Natural killer cell (primary cell): ENCODE measurements around the gene MYO18B. TPM values are rescaled to one million over a fixed set of nuclear protein-coding genes. Genes with fewer than 3 reads are reported as not detected.

Experiments
- ATAC-seq, 3 donors: fragments of 150-1000 bp in 2 of 3; fragments of 200-7000 bp in 1 of 3; cut with Tn5 transposase; 1 replicate in 1 of 3; 2 replicates in 2 of 3; pipeline ENCODE4 v1.10.0; 2021; ENCODE audit warnings: mild to moderate bottlenecking in 2 of 3, moderate library complexity in 2 of 3
- DNase-seq, 2 donors: peaks; one replicate each; pipeline versions ENCODE4 v3.0.0 to v3.0.0-alpha.2; 2013 to 2021; ENCODE audit warnings: mixed read lengths in 1 of 2
- H3K27ac ChIP-seq: one replicate; pipeline ENCODE4 v1.5.1; 2013; ENCODE audit warnings: mild to moderate bottlenecking, low read length
- H3K27me3 ChIP-seq: one replicate; pipeline ENCODE4 v1.6.1; 2013; ENCODE audit warnings: low read length; ENCODE audit not compliant: control insufficient read depth, insufficient read depth
- H3K36me3 ChIP-seq: one replicate; pipeline ENCODE4 v1.6.1; 2013; ENCODE audit warnings: low read length; ENCODE audit not compliant: control insufficient read depth, insufficient read depth
- H3K4me1 ChIP-seq: one replicate; pipeline ENCODE4 v1.6.1; 2013; ENCODE audit warnings: low read length; ENCODE audit not compliant: control insufficient read depth, insufficient read depth
- H3K4me3 ChIP-seq: one replicate; pipeline ENCODE4 v1.5.1; 2013; ENCODE audit warnings: low read length
- H3K9me3 ChIP-seq: one replicate; pipeline ENCODE4 v1.6.1; 2013; ENCODE audit warnings: low read length; ENCODE audit not compliant: control insufficient read depth, insufficient read depth
- H3K27ac Mint-ChIP-seq, 2 donors: one replicate each; pipeline ENCODE4 v1.8.0; 2022; ENCODE audit warnings: mild to moderate bottlenecking in 2 of 2, mixed read lengths in 2 of 2, moderate library complexity in 1 of 2
- H3K27me3 Mint-ChIP-seq, 2 donors: one replicate each; pipeline ENCODE4 v1.8.0; 2022; ENCODE audit warnings: low read depth in 2 of 2, mixed read lengths in 2 of 2
- H3K36me3 Mint-ChIP-seq: one replicate; pipeline ENCODE4 v1.8.0; 2022; ENCODE audit warnings: mixed read lengths
- H3K4me1 Mint-ChIP-seq, 2 donors: one replicate each; pipeline ENCODE4 v1.8.0; 2022; ENCODE audit warnings: mixed read lengths in 2 of 2
- H3K4me3 Mint-ChIP-seq: one replicate; pipeline ENCODE4 v1.8.0; 2022; ENCODE audit warnings: mild to moderate bottlenecking, moderate library complexity, mixed read lengths
- H3K9me3 Mint-ChIP-seq, 2 donors: one replicate each; pipeline ENCODE4 v1.8.0; 2022; ENCODE audit warnings: mixed read lengths in 2 of 2
- CTCF ChIP-seq: fragments of 200-600 bp; IDR thresholded peaks from one replicate; pipeline ENCODE4 v1.8.0; 2022; ENCODE audit warnings: antibody characterized with exemption
- WGBS: methylation state at CpG from one replicate; pipeline ENCODE4 v1.1.7; 2013; ENCODE audit warnings: missing lambda C conversion rate; ENCODE audit not compliant: insufficient coverage; 5-methylcytosine and 5-hydroxymethylcytosine counted together
- intact Hi-C: fragments of 100-400 bp; cut with micrococcal nuclease; formaldehyde crosslinking; loops from one replicate; pipeline ENCODE4 v1.14.2; 2022
- total RNA-seq, 4 donors: library from RNA; stranded (reverse); fragments of 120-200 nt in 1 of 4; gene quantifications; one replicate each; pipeline versions ENCODE4 v1.2.3 to v1.2.4, GENCODE V29; 2013 to 2022

Gene MYO18B
- total RNA-seq, 3 donors from 2014 or later (not counting 1 experiment from before 2014, with no cell fraction given), result 0.07 to 0.14 (median 0.10) TPM

GRCh38 chr22:25938151-25938550, 196.2 kb downstream of the MYO18B start:
- Histone ChIP-seq H3K4me1 (no peaks in the 10 kb centered on the region), H3K27me3 (no peaks in the 10 kb centered on the region), H3K4me3 (no peak overlapping the region), H3K36me3 (no peaks in the 10 kb centered on the region), H3K9me3 (no peaks in the 10 kb centered on the region), H3K27ac (no peak overlapping the region)
- no peak overlapping the region for H3K4me3 Mint-ChIP-seq
- no peak for ATAC-seq
- WGBS, result 88% methylated on average over 1 of the region's 1 CpG
- H3K4me1 Mint-ChIP-seq, result peaks cover 0 to 4% of the 10 kb centered on the region in 2 donors
- H3K27ac Mint-ChIP-seq, result no peak overlapping the region
- H3K9me3 Mint-ChIP-seq, result no peaks in the 10 kb centered on the region
- no peak for DNase-seq
- H3K36me3 Mint-ChIP-seq, result no peaks in the 10 kb centered on the region
- intact Hi-C loops, result no loop called here
- no peak for TF ChIP-seq CTCF
- peaks cover 24 to 27% of the 10 kb centered on the region in 2 donors for H3K27me3 Mint-ChIP-seq

- H3K27me3 Mint-ChIP-seq, result peaks cover 22 to 27% of the 10 kb centered on the region in 2 donors
- no peaks in the 10 kb centered on the region for H3K36me3 Mint-ChIP-seq
- Histone ChIP-seq H3K27me3 (no peaks in the 10 kb centered on the region), H3K9me3 (no peaks in the 10 kb centered on the region), H3K4me3 (no peak overlapping the region), H3K4me1 (no peaks in the 10 kb centered on the region), H3K36me3 (no peaks in the 10 kb centered on the region), H3K27ac (no peak overlapping the region)
- no peaks in the 10 kb centered on the region for H3K9me3 Mint-ChIP-seq
- H3K27ac Mint-ChIP-seq, result no peak overlapping the region
- H3K4me1 Mint-ChIP-seq, result peaks cover 0 to 4% of the 10 kb centered on the region in 2 donors
- H3K4me3 Mint-ChIP-seq, result no peak overlapping the region
- intact Hi-C loops, result no loop called here
- DNase-seq (no peak), ATAC-seq (no peak)
- 90% methylated on average over 4 of the region's 4 CpGs for WGBS
- no peak for TF ChIP-seq CTCF
Measured at GRCh38 chr22:25939384-25939783, 197.4 kb downstream of the MYO18B start.

DNA sequence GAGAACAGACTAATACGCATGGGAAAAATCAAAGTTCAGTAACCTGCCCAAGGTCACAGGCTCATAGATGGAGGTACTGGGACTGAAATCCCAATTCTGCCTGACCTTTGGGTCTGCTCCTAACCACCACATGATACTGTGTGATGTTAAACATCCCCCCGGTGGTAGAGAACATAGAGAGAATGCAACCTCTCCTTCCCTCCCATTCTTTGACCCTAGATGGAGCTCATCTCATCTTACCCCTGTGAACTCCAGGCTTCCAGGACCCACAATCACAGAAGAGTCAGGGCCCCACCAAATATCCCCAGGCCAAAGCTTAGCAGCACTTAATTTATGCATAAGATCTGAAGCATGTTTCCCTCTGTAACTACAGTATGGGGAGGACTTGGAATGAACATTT, 198.5 kb downstream of the MYO18B start:
- Histone ChIP-seq H3K4me3 (no peak overlapping the region), H3K4me1 (no peaks in the 10 kb centered on the region), H3K27ac (no peak overlapping the region), H3K36me3 (no peaks in the 10 kb centered on the region), H3K9me3 (no peaks in the 10 kb centered on the region), H3K27me3 (no peaks in the 10 kb centered on the region)
- Mint-ChIP-seq H3K4me1 (peaks cover 0 to 4% of the 10 kb centered on the region in 2 donors), H3K9me3 (no peaks in the 10 kb centered on the region), H3K27ac (no peak overlapping the region), H3K4me3 (no peak overlapping the region), H3K27me3 (peaks cover 17 to 20% of the 10 kb centered on the region in 2 donors), H3K36me3 (no peaks in the 10 kb centered on the region)
- ATAC-seq, result no peak
- 67% methylated on average over 2 of the region's 2 CpGs for WGBS
- no peak for TF ChIP-seq CTCF
- intact Hi-C loops, result no loop called here
- no peak for DNase-seq

DNA sequence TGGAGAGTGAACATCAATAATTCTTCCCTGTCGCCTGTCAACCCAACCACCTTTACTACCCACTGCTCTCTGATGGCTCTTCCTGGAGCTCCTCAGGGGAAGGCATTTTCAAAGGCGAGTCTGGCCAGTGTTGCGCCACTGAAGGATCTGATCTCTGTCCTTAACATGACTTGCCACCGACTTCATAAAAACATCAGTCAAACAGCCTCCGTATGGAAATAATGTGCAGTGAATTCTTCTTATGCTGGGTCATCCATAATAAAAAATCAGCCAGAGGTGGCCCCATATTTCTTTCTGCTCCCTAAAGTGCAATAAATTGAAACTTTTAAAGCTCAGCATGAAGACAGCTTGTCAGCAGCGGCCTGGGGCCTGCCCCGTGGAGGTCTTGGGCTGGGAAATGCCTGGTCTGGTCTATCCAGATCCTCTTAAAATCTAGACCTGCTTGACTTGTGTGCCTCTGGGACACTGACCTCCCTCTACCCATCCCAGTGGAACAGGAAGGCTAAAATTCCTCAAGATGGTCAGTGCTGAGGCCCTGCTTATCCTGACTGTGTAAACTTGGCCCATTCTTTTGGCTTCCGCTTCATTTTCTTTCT, 199.5 kb downstream of the MYO18B start:
- H3K27ac Mint-ChIP-seq, result no peak overlapping the region
- H3K27me3 Mint-ChIP-seq, result peaks cover 13 to 20% of the 10 kb centered on the region in 2 donors
- no peak for ATAC-seq
- H3K4me3 ChIP-seq, result no peak overlapping the region
- H3K27me3 ChIP-seq, result no peaks in the 10 kb centered on the region
- H3K4me3 Mint-ChIP-seq, result no peak overlapping the region
- no peak for TF ChIP-seq CTCF
- WGBS, result 73% methylated on average over 8 of the region's 8 CpGs
- DNase-seq, result no peak
- H3K36me3 ChIP-seq, result no peaks in the 10 kb centered on the region
- no peaks in the 10 kb centered on the region for H3K9me3 ChIP-seq
- H3K9me3 Mint-ChIP-seq, result no peaks in the 10 kb centered on the region
- H3K4me1 Mint-ChIP-seq, result no peaks in the 10 kb centered on the region
- H3K4me1 ChIP-seq, result no peaks in the 10 kb centered on the region
- H3K36me3 Mint-ChIP-seq, result no peaks in the 10 kb centered on the region
- H3K27ac ChIP-seq, result no peak overlapping the region
- intact Hi-C loops, result no loop called here
